GM18951 (cell line): ENCODE data around the gene DBET.
"Not testable (repeated sequence)": the region's sequence is repeated elsewhere in the genome, so short reads cannot be mapped to it uniquely, and the experiment has no call there.

Experiments used
- in situ Hi-C: fragments of 300-500 bp; cut with MboI; formaldehyde crosslinking; loops from one replicate; pipeline ENCODE4 v1.12.0; 2022; ENCODE audit warnings: low sequenced_read_pairs, mixed read lengths, inconsistent platforms; ENCODE audit not compliant: unreplicated experiment

Gene DBET

DNA sequence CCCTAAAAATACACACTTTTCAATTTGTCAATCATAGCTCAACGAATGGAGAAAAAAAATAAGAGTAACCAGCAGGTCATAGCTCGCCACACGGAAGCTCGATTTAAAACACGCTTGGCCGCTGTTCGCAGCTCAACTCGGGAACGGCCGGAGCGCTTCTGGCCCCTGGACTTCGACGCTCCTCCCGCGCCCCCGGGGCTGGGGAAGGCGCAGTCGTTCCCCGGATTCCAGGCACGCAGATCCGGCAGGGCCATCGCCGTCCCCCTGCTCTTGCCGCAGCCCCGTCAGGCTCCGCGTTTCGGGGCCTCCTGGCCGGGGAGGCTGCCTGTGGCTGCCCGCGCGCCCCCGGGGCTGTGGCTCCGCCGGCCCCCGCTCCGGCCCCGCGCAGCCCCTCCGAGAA is 23.4 kb upstream of the DBET start:
- in situ Hi-C loops, result not testable (repeated sequence)

DNA sequence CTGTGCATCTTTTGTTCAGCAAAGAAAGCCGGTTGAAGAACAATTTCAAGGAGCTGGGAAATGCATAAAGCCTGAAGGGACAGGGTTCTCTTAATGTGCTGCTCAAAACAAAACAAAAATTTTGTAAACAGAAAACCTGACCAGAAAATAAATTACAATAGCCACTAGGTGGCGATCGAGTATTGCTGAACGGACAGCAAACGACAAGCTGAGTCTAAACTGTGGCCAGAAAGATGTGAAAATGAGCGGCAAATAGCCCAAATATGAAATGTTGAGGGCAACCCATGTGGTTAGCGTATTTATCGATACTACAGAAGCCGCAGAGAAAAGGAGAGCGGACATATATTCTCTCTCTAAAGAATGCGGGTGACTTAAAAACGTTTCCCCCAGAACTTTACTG is 16.7 kb upstream of the DBET start:
- in situ Hi-C loops, result not testable (repeated sequence)

GRCh38 chr4:190049378-190050239 is 14.7 kb upstream of the DBET start:
- in situ Hi-C loops, result not testable (repeated sequence)

GRCh38 chr4:190058997-190059396 is 5.3 kb upstream of the DBET start:
- in situ Hi-C loops, result not testable (repeated sequence)

GRCh38 chr4:190064805-190065204 is 503 bp downstream of the DBET start:
- in situ Hi-C loops, result not testable (repeated sequence)

DNA sequence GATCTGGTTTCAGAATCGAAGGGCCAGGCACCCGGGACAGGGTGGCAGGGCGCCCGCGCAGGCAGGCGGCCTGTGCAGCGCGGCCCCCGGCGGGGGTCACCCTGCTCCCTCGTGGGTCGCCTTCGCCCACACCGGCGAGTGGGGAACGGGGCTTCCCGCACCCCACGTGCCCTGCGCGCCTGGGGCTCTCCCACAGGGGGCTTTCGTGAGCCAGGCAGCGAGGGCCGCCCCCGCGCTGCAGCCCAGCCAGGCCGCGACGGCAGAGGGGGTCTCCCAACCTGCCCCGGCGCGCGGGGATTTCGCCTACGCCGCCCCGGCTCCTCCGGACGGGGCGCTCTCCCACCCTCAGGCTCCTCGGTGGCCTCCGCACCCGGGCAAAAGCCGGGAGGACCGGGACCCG is 4.0 kb downstream of the DBET start:
- in situ Hi-C loops, result not testable (repeated sequence)

DNA sequence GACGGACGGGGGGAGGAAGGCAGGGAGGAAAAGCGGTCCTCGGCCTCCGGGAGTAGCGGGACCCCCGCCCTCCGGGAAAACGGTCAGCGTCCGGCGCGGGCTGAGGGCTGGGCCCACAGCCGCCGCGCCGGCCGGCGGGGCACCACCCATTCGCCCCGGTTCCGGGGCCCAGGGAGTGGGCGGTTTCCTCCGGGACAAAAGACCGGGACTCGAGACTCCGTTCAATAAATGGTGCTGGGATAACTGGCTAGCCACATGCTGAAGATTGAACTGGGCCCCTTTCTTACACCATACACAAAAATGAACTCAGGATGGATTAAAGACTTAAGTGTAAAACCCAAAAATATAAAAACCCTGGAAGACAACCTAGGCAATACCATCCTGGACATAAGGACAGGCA is 28.8 kb downstream of the DBET start:
- in situ Hi-C loops, result not testable (repeated sequence)

- in situ Hi-C loops, result not testable (repeated sequence)
Measured at GRCh38 chr4:190094031-190094430, 29.7 kb downstream of the DBET start.

- in situ Hi-C loops, result not testable (repeated sequence)
Measured at GRCh38 chr4:190095335-190095734, 31.0 kb downstream of the DBET start.

DNA sequence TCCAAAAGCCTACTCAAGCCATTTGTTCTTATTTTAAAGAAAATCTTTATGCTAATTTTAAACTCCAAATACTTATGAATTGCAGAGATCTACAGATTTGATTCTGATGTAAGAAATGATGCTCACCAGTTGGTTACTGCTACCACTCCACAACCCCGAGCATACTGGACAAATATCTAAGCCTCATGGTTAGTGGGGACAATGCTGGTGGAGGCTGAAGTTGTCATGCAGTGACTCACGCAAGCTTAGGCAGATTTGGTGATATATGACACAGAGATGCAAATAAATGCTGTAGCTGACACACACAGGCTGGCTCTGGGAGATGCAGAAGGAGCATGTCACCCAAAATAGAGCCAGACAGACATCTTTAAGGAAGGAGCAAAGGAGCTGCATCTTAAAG is 35.3 kb downstream of the DBET start:
- in situ Hi-C loops, result not testable (repeated sequence)

DNA sequence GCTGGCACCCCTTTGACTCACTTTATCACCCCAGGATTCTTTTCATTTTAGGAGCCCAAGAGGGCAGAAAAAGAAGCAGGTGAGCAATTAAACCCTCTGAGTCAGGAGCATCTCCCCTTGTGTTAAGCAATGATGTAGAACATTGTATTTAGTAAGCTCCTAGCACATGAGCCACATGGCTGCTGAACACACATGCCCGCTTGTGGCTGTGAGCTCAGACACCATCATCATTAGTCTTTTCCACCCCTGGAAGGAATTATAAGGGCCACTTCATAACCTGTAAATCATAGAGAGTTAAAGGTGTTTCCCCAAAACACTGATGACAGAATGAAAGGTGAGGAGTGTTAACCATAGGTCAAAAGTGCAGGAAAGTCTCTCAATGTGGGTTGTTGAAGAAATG is 37.2 kb downstream of the DBET start:
- in situ Hi-C loops, result not testable (repeated sequence)

DNA sequence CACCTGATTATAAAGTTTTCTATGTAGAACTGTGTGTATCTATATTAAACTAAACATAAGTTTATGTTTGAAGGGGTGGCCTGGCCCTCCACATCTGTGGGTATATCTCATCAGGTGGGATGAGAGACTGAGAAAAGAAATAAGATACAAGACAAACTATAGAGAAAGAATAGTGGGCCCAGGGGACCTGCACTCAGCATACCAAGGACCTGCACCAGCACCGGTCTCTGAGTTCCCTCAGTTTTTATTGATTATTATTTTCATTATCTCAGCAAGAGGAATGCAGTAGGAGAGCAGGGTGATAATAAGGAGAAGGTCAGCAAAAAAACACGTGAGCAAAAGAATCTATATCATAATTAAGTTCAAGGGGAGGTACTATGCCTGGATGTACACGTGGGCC is 41.9 kb downstream of the DBET start:
- in situ Hi-C loops, result not testable (repeated sequence)

DNA sequence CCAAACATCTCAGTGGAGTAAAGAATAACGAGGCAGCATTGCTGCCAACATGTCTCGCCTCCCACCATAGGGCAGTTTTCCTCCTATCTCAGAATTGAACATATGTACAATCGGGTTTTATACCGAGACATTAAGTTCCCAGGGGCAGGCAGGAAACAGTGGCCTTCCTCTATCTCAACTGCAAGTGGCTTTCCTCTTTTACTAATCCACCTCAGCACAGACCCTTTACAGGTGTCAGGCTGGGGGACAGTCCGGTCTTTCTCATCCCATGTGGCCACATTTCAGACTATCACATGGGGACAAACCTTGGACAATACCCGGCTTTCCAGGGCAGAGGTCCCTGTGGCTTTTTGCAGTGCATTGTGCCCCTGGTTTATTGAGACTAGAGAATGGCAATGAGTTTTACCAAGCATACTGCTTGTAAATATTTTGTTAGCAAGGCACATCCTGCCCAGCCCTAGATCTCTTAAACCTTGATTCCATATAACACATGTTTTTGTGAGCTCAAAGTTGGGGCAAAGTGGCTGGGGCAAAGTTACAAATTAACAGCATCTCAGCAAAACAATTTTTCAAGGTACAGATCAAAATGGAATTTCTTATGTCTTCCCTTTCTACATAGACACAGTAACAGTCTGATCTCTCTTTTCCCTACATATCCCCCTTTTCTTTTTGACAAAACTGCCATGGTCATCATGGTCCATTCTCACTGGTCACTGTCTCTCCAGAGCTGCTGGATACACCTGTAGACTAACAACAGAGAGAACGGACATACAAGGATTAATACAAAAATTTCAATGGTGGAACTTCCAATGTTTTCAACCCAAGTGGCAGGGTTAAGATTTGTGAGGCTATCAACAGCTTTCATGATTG is 42.5 kb downstream of the DBET start:
- in situ Hi-C loops, result not testable (repeated sequence)

GRCh38 chr4:190107766-190108485 is 43.6 kb downstream of the DBET start:
- in situ Hi-C loops, result not testable (repeated sequence)

GRCh38 chr4:190108756-190109155 is 44.5 kb downstream of the DBET start:
- in situ Hi-C loops, result not testable (repeated sequence)

- in situ Hi-C loops, result not testable (repeated sequence)
Measured at GRCh38 chr4:190109390-190110011, 45.2 kb downstream of the DBET start.

- in situ Hi-C loops, result not testable (repeated sequence)
Measured at GRCh38 chr4:190110033-190110432, 45.7 kb downstream of the DBET start.

- in situ Hi-C loops, result not testable (repeated sequence)
Measured at GRCh38 chr4:190110570-190111295, 46.4 kb downstream of the DBET start.

DNA sequence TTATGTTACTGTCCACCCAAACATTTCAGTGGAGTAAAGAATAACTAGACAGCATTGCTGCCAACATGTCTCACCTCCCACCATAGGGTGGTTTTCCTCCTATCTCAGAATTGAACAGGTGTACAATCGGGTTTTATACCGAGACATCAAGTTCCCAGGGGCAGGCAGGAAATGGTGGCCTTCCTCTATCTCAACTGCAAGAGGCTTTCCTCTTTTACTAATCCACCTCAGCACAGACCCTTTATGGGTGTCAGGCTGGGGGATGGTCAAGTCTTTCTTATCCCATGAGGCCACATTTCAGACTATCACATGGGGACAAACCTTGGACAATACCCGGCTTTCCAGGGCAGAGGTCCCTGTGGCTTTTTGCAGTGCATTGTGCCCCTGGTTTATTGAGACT is 48.6 kb downstream of the DBET start:
- in situ Hi-C loops, result not testable (repeated sequence)
